ENCODE measurements around the gene CATSPERE.
"Not testable (repeated sequence)": the region's sequence is repeated elsewhere in the genome, so short reads cannot be mapped to it uniquely, and the experiment has no call there.

The CATSPERE gene

GRCh38 chr1:244672946-244673682, 212.0 kb downstream of the CATSPERE start:
- no peak for DNase-seq

- DNase-seq, result no peak
Measured at GRCh38 chr1:244674446-244674845, 213.4 kb downstream of the CATSPERE start.

DNA sequence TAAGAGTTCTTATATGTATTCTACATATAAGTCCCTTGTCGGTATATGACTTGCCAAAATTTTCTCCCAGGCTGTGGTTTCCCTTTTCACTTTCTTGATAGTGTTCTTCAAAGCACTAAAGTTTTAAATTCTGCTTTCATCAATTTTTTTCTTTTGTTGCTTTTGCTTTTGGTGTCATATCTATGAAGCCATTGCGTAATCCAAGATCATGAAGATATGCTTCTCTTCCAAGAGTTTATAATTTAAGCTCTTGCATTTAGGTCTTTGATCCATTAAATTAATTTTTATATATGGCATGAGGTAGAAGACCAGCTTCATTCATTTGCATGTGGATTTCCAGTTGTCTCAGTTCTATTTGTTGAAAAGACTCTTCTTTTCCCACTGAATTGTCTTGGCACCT, 214.1 kb downstream of the CATSPERE start:
- DNase-seq, result no peak

DNA sequence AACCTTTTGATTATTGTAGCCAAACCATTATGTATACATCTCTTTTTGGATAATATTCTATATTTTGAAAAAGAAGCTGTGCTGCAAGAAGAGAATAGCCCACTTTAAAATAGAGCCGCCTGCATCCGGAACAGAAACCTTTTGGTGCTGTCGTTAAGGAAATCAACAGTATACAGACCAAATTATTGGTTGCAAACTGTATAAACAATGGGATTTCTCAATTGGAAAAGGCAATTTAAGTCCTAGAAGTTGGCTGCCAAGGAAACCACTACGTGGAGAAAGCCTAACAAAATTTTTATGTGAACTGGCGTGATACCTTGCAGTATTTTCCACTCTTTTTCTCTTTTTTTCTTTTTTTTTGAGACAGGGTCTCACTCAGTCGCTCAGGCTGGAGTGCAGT, 217.6 kb downstream of the CATSPERE start:
- DNase-seq, result no peak

DNA sequence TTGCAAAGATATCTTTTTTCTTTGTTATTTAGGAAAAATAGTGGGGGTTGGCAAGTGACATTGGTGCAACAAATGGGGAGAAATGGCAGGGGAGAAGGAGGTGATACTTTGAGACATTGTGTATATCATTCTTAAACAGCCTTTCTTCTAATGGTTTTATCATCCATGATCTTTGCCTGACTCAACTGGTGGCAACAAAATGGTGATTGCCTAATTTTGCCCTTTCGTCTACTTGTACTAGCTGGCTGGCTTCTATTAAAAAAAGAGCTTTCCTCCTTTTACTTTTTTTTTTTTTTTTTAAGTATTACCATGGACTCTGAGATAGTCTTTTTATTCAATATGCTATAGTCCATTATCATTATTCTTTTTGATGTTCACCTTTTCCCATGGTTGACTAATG, 219.6 kb downstream of the CATSPERE start:
- DNase-seq, result no peak

DNA sequence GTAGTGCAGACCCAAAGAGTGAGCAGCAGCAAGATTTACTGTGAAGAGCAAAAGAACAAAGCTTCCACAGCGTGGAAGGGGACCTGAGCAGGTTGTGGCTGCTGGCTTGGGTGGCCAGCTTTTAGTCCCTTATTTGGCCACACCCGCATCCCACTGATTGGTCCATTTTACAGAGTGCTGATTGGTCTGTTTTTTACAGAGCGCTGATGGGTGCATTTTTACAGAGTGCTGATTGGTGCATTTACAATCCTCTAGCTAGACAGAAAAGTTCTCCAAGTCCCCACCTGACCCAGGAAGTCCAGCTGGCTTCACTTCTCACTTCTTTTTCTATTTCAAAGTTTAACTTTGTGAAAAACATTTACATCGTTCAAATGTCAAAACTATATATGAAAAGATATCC, 221.0 kb downstream of the CATSPERE start:
- DNase-seq, result not testable (repeated sequence)

Measured in NCI-H1694 (cell line).